BE2C (cell line): Measurements from ENCODE around the gene LPO.

Source experiments
- DNase-seq: peaks from one replicate; pipeline ENCODE4 v3.0.0-alpha.2; 2020
- H3K27me3 ChIP-seq: fragments of 250-450 bp; sonication (Bioruptor Pico); 2 replicates; pipeline ENCODE4 v1.5.1; 2020; ENCODE audit warnings: mild to moderate bottlenecking
- H3K36me3 ChIP-seq: fragments of 250-450 bp; sonication (Bioruptor Pico); 2 replicates; pipeline ENCODE4 v1.5.1; 2020; ENCODE audit warnings: mild to moderate bottlenecking
- H3K4me1 ChIP-seq: fragments of 250-450 bp; sonication (Bioruptor Pico); 2 replicates; pipeline ENCODE4 v1.5.1; 2020
- H3K4me3 ChIP-seq: 2 replicates; pipeline ENCODE4 v1.5.1; 2011; ENCODE audit warnings: low read depth, low read length
- H3K9me3 ChIP-seq: fragments of 250-450 bp; sonication (Bioruptor Pico); 2 replicates; pipeline ENCODE4 v1.5.1; 2020
- TF ChIP-seq, protein P1 (sequence below): IDR thresholded peaks from 2 replicates; pipeline ENCODE4 v1.5.1; 2012; ENCODE audit warnings: mild to moderate bottlenecking, low read depth, low read length

LPO gene

DNA sequence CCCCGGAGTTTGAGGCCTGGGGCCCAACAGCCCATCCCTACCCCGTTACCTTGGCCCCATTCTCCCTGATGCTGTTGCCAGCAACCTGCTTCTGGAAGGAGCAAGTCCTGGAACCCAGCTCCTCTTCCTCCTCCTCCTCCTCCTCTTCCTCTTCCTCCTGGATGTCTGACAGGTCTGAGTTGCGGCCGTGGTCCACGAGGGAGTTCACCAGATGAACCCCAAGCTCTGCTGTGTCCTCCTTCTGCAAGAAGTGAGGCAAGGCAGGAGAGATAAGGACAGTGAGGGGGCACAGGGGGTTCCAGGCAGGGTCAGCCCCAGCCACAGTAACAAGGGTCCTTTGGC is 71.5 kb downstream of the LPO start:
- no peaks in the 10 kb centered on the region for H3K4me1 ChIP-seq
- H3K9me3 ChIP-seq: no peaks in the 10 kb centered on the region
- TF ChIP-seq, protein P1, sequence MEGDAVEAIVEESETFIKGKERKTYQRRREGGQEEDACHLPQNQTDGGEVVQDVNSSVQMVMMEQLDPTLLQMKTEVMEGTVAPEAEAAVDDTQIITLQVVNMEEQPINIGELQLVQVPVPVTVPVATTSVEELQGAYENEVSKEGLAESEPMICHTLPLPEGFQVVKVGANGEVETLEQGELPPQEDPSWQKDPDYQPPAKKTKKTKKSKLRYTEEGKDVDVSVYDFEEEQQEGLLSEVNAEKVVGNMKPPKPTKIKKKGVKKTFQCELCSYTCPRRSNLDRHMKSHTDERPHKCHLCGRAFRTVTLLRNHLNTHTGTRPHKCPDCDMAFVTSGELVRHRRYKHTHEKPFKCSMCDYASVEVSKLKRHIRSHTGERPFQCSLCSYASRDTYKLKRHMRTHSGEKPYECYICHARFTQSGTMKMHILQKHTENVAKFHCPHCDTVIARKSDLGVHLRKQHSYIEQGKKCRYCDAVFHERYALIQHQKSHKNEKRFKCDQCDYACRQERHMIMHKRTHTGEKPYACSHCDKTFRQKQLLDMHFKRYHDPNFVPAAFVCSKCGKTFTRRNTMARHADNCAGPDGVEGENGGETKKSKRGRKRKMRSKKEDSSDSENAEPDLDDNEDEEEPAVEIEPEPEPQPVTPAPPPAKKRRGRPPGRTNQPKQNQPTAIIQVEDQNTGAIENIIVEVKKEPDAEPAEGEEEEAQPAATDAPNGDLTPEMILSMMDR: no peak
- no peaks in the 10 kb centered on the region for H3K36me3 ChIP-seq
- no peak overlapping the region for H3K4me3 ChIP-seq
- no peak for DNase-seq
- H3K27me3 ChIP-seq: peaks cover 7% of the 10 kb centered on the region; the same call in 1 of the 2 replicates

DNA sequence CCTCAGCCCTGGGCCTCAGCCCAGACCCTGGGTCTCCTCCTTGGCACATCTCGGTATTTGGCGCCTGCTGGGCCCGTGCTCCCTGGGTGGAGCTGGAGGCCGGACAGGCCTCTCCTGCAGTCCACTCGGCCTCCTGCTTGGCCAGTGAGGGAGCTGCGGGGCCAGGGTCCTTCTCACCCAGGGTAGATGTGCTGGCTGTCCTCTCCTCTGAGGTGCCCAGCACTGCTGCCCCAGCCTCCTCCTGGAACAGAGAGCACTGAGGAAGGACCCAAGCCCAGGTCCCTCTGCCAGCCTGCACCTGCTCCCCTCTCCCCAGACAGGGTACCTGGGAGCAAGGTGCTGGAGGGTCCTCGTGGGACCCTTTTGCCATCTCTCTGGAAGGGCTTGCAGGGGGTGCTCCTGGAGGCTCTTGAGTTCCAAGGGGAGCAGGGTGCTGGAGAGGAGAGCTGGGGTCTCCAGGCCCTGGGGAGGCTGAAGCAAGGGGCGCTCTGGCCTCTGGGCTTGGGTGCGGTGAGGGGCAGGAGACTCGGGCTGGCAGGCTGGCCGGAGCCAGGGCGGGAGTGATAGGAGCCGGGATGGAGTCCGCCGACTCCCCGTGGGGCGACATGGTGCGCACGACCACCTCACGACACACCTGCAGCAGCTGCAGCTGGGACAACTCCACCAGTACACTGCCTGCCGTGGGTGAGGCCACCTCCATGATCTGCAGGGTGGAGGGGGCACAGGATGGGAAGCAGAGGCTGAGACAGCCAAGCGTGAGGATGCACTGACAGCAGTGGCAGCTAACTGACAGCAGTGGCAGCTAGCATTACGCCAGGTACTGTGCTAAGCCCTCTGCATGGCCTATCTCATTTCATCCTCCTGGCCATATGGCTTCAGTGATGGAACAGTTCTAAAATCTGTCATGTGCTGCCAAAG is 72.4 kb downstream of the LPO start:
- no peaks in the 10 kb centered on the region for H3K4me1 ChIP-seq
- H3K27me3 ChIP-seq: peaks cover 7% of the 10 kb centered on the region; the same call in 1 of the 2 replicates
- H3K9me3 ChIP-seq: no peaks in the 10 kb centered on the region
- DNase-seq: no peak
- TF ChIP-seq, protein P1: no peak
- H3K4me3 ChIP-seq: no peak overlapping the region
- H3K36me3 ChIP-seq: no peaks in the 10 kb centered on the region

DNA sequence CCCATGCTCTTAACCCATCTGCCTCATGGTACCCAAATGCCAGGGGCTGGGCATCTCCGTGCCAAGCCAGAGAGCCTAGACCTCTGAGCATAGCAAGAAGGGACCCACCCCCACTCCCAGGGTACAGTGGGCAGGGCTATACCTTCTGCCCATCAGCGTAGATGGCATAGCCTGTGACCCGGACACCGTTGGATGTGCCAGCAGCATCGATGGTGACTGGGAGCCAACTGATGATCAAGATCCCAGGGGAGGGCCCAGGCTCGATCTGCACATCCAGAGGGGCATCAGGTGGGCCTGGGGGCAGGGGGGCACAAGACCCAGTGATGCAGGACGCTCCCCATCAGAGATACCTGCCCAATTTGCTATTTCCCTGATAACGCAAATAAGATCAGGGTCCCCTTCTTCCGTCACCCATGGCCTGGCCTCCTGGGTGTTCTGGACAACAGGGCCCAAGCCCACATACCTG is 73.1 kb downstream of the LPO start:
- Histone ChIP-seq H3K4me3 (no peak overlapping the region), H3K9me3 (no peaks in the 10 kb centered on the region), H3K4me1 (no peaks in the 10 kb centered on the region), H3K27me3 (peaks cover 5% of the 10 kb centered on the region; the same call in 1 of the 2 replicates), H3K36me3 (no peaks in the 10 kb centered on the region)
- TF ChIP-seq, protein P1: no peak
- no peak for DNase-seq

DNA sequence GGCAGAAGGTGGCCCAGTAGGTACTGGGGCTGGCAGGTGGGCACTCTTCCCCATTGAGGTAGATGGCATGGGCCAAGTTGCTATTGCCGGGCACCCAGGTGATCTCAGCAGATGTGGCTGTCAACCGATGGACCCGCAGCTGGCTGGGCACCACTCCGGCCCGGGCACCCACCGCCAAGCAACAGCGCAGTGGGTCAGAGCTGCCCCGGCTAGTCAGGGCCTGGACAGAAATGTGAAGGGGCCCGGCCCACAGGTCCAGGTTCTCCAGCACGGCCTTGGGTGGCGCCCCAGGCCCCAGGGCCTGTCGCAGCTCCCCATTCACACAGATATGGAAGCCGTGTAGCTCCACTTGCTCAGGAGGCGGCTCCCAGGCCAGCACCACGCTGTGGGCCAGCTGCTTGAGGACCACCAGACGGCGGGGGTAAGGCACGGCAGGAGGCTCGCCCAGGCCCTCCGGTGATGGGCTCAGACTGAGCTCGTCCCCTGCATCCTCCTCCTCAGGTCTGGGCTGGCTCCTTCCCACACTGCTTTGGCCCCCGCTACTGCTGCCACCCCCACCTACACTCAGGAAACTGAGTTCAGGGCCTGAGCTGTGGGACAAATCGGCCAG is 73.7 kb downstream of the LPO start:
- Histone ChIP-seq H3K36me3 (no peaks in the 10 kb centered on the region), H3K9me3 (no peaks in the 10 kb centered on the region), H3K27me3 (peaks cover 5% of the 10 kb centered on the region; the same call in 1 of the 2 replicates), H3K4me3 (no peak overlapping the region), H3K4me1 (no peaks in the 10 kb centered on the region)
- TF ChIP-seq, protein P1: no peak
- DNase-seq: no peak

DNA sequence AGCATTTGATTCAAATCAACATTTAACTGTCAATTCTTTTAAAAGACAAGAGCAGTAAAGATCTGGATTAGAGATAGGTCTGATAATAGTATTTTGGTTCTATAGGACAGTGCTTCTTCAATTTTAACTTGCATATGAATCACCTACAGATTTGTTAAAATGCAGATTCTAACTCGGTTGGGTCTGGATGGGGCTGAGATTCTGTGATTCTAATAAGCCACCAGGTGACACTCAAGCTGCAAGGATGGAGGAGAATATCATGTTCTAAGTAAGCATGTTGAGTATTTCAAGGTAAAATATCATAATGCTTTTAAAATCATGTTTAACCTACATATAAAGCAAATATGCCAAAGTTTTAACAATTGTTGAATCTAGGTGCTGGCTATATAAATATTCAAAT is 74.4 kb downstream of the LPO start:
- no peak for DNase-seq
- no peaks in the 10 kb centered on the region for H3K36me3 ChIP-seq
- H3K4me3 ChIP-seq: no peak overlapping the region
- TF ChIP-seq, protein P1: 0 out of 2 replicates have a peak, but pooled peaks have one; percentile 13
- no peaks in the 10 kb centered on the region for H3K9me3 ChIP-seq
- peaks cover 5% of the 10 kb centered on the region; the same call in 1 of the 2 replicates for H3K27me3 ChIP-seq
- H3K4me1 ChIP-seq: no peaks in the 10 kb centered on the region
